Uterine smooth muscle cell (primary cell): ENCODE results near the gene SERP2. TPM values are rescaled to one million over a fixed set of nuclear protein-coding genes. Genes with fewer than 3 reads are reported as not detected.

Experiments
- total RNA-seq: library from RNA; depleted of rRNA; stranded (reverse); fragments of >200 nt; gene quantifications from 2 replicates; pipeline ENCODE4 v1.2.3, GENCODE V29; 2014

Gene SERP2
- 6.9 and 7.9 TPM in 2 replicates for total RNA-seq

GRCh38 chr13:44373601-44374347, at the start of gene SERP2:
Gene SERP2, plus strand, starts transcription at chr13:44373824. Its CDS starts 202 bp downstream, at chr13:44374026.

Other genes starting within 250 kb of the SERP2 start
- 55.3 and 70.9 TPM in 2 replicates for gene TSC22D1, start 202.5 kb downstream of the SERP2 start, total RNA-seq